ENCODE measurements around the gene RWDD4. TPM values are rescaled to one million over a fixed set of nuclear protein-coding genes. Genes with fewer than 3 reads are reported as not detected.

RWDD4 gene
- total RNA-seq, 4 donors from 2014 or later = 16.3 to 19.7 (median 18.1) TPM

DNA sequence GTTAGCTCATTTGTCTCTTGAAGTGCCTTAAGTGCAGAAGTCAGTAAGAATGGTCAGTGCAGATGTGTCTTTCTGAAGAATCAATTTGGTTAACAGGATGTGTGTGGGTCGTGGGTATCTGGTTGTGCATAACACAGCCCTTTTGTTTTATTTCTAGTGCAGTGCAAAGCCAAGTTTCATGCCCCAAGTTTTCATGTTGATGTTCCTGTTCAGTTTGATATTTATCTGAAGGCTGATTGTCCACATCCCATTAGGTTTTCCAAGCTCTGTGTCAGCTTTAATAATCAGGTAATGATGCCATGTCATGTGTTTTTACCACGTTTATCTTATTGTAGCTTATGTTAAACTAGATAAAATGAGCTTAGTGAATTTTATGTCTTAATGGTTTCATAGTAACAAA, 27.5 kb upstream of the RWDD4 start:
- ATAC-seq (ENCODE audit: low FRiP score) = no peak
- TF ChIP-seq, protein P1, sequence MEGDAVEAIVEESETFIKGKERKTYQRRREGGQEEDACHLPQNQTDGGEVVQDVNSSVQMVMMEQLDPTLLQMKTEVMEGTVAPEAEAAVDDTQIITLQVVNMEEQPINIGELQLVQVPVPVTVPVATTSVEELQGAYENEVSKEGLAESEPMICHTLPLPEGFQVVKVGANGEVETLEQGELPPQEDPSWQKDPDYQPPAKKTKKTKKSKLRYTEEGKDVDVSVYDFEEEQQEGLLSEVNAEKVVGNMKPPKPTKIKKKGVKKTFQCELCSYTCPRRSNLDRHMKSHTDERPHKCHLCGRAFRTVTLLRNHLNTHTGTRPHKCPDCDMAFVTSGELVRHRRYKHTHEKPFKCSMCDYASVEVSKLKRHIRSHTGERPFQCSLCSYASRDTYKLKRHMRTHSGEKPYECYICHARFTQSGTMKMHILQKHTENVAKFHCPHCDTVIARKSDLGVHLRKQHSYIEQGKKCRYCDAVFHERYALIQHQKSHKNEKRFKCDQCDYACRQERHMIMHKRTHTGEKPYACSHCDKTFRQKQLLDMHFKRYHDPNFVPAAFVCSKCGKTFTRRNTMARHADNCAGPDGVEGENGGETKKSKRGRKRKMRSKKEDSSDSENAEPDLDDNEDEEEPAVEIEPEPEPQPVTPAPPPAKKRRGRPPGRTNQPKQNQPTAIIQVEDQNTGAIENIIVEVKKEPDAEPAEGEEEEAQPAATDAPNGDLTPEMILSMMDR (IDR thresholded peaks at IDR 0.05) = no peak
- no peak for DNase-seq (ENCODE audit: low spot score)

DNA sequence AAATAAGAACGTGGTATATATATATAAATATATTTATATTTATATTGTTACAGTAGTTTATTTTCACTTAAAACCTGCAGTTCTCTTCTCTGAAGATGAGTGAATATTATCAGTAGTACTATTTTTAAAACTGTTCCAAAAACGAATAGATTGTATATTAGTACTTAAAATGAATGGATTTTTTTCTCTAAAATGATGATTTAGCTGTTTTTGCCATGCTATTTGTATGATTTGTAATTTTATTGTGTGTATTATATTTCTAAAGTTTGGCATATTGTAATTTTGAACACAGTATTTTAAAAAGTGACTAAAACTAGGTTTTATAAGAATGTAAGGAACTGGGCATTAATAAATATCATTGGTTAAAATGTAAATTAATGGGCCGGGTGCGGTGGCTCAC, 22.1 kb upstream of the RWDD4 start:
- no peak for DNase-seq (ENCODE audit: low spot score)
- TF ChIP-seq, protein P1 (IDR thresholded peaks at IDR 0.05) = no peak
- no peak for ATAC-seq (ENCODE audit: low FRiP score)

DNA sequence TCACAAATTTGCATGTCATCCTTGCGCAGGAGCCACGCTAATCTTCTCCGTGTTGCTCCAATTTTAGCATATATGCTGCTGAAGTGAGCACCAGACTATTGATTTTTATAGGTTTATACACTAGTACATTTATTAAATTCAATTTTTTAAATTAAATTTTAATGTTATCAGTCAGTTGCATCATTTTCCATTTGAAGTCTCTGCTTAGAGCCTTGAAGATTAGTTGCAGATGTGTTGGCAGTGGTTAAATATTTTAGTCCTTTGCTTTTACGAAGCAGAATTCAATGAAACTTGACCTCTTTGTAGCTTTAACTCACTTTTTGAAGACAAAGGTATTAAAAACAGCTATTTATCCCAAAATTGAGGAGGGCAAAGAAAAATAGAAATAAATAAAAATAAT, 16.6 kb upstream of the RWDD4 start:
- DNase-seq (ENCODE audit: low spot score) = no peak
- TF ChIP-seq, protein P1 (IDR thresholded peaks at IDR 0.05) = no peak
- ATAC-seq (ENCODE audit: low FRiP score) = no peak

DNA sequence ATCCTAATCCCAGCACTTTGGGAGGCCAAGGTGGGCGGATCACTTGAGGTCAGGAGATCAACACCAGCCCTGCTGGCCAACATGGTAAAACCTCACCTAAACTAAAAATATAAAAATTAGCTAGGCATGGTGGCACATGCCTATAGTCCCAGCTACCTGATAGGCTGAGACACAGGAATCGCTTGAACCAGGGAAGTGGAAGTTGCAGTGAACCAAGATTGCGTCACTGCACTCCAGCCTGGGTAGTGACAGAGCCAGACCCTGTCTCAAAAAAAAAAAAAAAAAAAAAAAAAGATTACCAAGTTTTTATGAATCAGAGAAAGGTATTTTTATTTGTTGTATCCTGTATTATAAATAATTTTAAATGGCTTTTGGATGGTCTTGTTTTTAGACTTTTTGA, 15.2 kb upstream of the RWDD4 start:
- TF ChIP-seq, protein P1 (IDR thresholded peaks at IDR 0.05) = no peak
- ATAC-seq (ENCODE audit: low FRiP score) = no peak
- DNase-seq (ENCODE audit: low spot score) = no peak

DNA sequence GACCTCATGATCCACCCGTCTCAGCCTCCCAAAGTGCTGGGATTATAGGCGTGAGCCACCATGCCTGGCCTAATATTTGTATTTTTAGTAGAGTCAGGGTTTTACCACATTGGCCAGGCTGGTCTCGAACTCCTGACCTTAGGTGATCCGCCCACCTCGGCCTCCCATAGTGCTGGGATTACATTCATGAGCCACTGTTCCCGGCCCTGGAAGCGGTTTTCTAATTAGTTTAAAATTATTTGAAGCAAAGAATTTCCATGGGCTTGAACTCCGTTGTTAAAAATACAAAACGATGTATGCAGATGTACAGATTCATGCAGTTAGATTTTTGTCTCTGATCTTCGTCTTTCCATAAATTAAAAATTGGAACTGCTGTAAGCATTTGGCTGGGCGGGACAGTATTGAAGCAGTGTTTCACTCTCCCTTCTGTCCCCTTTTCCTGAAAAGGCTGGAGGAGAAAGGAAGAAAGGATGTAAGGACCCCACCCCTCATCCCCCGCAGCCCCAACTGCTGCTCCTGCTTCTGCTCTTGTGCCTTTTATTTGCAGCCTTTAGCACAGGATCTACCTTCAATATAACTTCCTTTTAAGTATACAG, 12.1 kb upstream of the RWDD4 start:
- no peak for ATAC-seq (ENCODE audit: low FRiP score)
- TF ChIP-seq, protein P1 (IDR thresholded peaks at IDR 0.05) = no peak

DNA sequence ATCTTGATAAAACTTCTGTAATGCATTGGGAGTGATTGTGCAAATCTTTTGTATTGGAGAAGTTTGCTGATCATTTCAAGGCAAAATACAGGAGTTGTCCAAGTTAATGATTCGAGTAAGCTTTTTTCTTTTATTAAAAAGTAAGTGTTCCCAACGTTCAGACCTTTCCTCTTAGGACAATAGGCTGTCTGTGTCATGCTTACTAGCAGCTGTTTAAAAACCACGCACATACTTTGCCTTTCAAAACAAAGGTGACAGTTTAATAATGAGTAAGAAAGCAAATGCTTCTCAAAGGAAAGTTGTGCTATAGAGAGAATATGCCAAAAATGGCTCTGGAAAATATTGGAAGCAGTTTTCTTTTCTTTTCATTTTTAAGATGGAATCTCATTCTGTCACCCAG, 11.3 kb upstream of the RWDD4 start:
- TF ChIP-seq, protein P1 (IDR thresholded peaks at IDR 0.05) = no peak
- DNase-seq (ENCODE audit: low spot score) (no peak), ATAC-seq (ENCODE audit: low FRiP score) (no peak)

More for the DNA sequence above, 12.1 kb upstream of the RWDD4 start:
- DNase-seq (ENCODE audit: low spot score) = no peak

DNA sequence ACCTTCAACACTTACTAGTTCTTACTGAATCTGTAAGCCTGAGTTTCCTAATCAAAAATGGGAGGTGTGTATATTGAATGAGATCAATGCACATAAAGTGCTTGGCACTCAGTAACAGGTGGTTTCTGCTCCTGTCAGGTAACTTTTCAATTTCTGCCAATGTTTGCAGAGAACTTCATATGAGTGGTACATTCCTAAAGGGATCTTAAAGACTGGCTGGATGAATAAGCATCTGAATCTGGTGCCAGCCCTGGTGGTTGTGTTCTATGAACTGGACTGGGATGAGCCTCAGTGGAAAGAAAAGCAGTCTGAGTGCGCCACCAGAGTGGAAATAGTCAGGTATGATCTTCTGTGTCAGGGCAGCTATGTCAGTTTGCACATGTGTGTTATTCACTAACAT, 7.1 kb upstream of the RWDD4 start:
- TF ChIP-seq, protein P1 (IDR thresholded peaks at IDR 0.05) = no peak
- ATAC-seq (ENCODE audit: low FRiP score) = no peak
- no peak for DNase-seq (ENCODE audit: low spot score)
